Measurements from ENCODE around the gene ADORA3.

Gene ADORA3

DNA sequence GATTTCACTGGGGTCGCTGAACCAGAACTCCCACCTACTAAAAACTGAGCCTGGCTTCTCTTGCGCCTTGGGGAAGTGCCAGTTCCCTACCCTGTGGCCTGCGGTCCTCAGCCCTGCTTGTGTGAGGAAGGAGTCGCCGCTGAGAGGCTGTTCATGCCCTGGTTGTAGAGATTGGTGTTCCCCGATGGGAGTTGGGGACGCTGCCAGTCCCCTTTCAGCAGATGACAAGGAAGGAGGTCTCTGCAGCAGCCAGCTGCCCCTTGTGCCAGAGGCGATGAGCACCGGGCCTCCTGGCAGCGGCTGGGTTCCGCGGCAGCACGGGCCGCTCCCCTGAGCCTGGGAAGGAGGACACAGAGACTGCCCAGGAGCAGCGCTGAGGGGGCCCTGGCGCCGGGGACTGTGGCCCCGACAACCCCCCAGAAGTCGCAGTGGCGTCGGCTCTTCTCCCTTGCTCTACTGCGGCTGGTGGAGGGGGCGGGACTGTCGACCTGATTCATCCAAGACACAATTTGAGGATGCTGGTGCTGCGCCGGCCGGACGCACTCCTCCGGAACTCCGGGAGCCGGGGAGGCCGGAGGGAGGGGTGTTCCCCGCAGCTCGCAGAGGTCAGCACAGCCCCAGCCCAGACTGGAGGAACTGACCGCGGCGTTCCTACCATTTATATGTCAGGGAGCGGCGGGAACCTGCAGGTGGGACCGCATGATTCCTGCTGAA is 12.0 kb upstream of the ADORA3 start:
- Histone ChIP-seq H3K36me3 (ENCODE audit: insufficient read depth, insufficient read length, low read length) (no peaks in the 10 kb centered on the region), H3K27me3 (ENCODE audit: insufficient read depth, insufficient read length) (peaks cover 15% of the 10 kb centered on the region), H3K9me3 (ENCODE audit: insufficient read depth, low read length) (no peaks in the 10 kb centered on the region), H3K9ac (ENCODE audit: insufficient read length, low read depth) (peak overlapping the region; percentile 65), H3K4me1 (ENCODE audit: insufficient read depth, insufficient read length) (no peaks in the 10 kb centered on the region), H3K4me3 (ENCODE audit: insufficient read length, low read depth) (peak overlapping the region; percentile 19)
- no peak for DNase-seq (ENCODE audit: low read depth, low spot score)
- TF ChIP-seq ZNF274 (IDR thresholded peaks at IDR 0.05; ENCODE audit: low read depth, low read length), result no peak
- no peak for TF ChIP-seq YY1 (IDR thresholded peaks at IDR 0.05; ENCODE audit: insufficient read depth, insufficient read length)
- TF ChIP-seq SUZ12 (IDR thresholded peaks at IDR 0.05; ENCODE audit: extremely low read depth, insufficient read depth, insufficient read length), result no peak

DNA sequence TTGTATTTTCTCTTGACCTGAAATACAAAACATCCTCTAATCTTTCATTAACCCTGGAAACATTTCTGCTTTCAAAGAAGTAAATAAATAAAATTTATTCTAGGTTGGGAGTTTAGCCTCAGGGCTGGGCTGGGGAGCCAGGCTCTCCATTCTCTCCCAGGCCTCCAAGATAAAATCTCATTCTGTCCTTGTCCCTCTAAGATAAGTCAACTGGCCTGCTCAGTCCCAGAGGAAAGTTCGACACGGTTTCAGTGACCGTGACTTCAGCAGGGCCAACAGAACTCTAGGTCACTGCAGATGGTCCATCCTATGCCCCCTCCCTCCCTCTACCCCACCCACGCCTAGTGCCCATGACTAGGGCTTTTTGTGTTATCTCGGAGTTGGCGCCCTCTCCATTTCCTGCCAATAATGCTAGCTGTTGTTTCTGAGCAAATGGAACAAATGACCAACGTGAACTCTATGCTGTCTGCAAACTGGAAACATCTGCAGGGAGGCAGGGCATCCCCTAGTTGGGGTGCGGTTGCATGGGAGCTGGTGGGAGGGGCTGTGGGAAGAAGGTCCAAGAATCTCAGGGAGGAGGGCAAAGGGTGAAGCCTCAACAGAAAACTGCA is 10.1 kb upstream of the ADORA3 start:
- Histone ChIP-seq H3K9me3 (ENCODE audit: insufficient read depth, low read length) (no peaks in the 10 kb centered on the region), H3K4me1 (ENCODE audit: insufficient read depth, insufficient read length) (no peaks in the 10 kb centered on the region), H3K36me3 (ENCODE audit: insufficient read depth, insufficient read length, low read length) (no peaks in the 10 kb centered on the region), H3K9ac (ENCODE audit: insufficient read length, low read depth) (no peak overlapping the region), H3K4me3 (ENCODE audit: insufficient read length, low read depth) (no peak overlapping the region), H3K27me3 (ENCODE audit: insufficient read depth, insufficient read length) (peaks cover 15% of the 10 kb centered on the region)
- DNase-seq (ENCODE audit: low read depth, low spot score), result no peak
- no peak for TF ChIP-seq YY1 (IDR thresholded peaks at IDR 0.05; ENCODE audit: insufficient read depth, insufficient read length)
- TF ChIP-seq SUZ12 (IDR thresholded peaks at IDR 0.05; ENCODE audit: extremely low read depth, insufficient read depth, insufficient read length), result no peak

DNA sequence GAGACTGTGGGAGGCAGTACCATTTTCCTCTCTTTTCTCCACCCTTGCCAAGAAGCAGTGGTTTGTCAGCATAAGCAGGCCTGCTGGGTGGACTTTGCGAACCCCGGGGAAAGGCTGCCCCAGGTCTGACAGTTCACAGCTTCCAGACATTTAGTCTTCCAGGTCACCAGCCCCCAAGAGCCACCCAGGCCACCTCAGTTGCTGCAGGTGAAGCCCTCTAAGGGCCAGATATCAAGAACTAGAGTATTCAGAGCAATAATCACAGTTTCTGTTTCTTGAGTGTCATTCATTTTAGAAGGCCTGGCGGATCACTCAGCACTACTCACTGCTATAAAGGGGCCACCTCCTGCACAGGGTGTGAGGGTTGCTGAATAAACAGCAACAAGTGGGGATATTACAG is 9.5 kb upstream of the ADORA3 start:
- Histone ChIP-seq H3K36me3 (ENCODE audit: insufficient read depth, insufficient read length, low read length) (no peaks in the 10 kb centered on the region), H3K27me3 (ENCODE audit: insufficient read depth, insufficient read length) (peaks cover 15% of the 10 kb centered on the region), H3K4me1 (ENCODE audit: insufficient read depth, insufficient read length) (no peaks in the 10 kb centered on the region), H3K9ac (ENCODE audit: insufficient read length, low read depth) (no peak overlapping the region), H3K9me3 (ENCODE audit: insufficient read depth, low read length) (no peaks in the 10 kb centered on the region), H3K4me3 (ENCODE audit: insufficient read length, low read depth) (no peak overlapping the region)
- no peak for DNase-seq (ENCODE audit: low read depth, low spot score)
- TF ChIP-seq YY1 (IDR thresholded peaks at IDR 0.05; ENCODE audit: insufficient read depth, insufficient read length) (no peak), SUZ12 (IDR thresholded peaks at IDR 0.05; ENCODE audit: extremely low read depth, insufficient read depth, insufficient read length) (no peak), ZNF274 (IDR thresholded peaks at IDR 0.05; ENCODE audit: low read depth, low read length) (no peak)

DNA sequence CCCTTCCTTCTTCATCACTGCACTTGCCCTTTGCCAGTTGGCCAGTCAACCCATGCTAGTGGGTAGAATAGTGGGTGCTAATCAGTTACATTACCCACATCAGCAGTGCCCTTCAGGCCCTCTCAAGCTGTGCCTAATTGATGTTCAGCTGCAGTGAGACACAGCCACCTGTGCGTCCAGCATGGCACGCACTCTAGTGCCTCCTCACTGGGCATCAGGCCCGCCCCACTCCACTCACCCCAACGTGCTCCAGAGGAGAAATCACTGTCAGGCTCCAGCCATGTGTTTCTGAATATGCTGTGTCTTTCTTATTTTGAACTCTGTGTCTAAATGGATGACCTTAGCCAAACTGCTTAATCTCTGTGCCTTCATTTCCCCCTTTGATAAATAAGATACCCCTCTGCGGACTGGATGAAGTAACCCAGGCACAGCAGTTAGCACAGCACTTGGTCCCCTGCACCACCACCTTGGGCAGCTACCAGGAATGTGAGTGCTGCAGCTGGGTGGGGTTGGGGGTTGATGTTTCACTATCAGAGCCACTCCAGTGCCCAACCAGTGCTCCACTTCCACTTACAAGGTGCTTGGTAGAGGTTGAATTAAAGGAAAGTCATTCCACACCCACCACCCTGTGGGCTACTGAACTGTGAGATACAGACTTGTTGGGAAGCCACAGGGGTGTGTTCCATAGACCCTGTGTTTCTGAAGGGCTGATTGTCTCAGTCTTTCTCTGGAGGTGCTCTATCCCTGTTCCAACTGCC is 8.9 kb upstream of the ADORA3 start:
- Histone ChIP-seq H3K9ac (ENCODE audit: insufficient read length, low read depth) (no peak overlapping the region), H3K27me3 (ENCODE audit: insufficient read depth, insufficient read length) (peaks cover 15% of the 10 kb centered on the region), H3K36me3 (ENCODE audit: insufficient read depth, insufficient read length, low read length) (no peaks in the 10 kb centered on the region), H3K4me3 (ENCODE audit: insufficient read length, low read depth) (no peak overlapping the region), H3K9me3 (ENCODE audit: insufficient read depth, low read length) (no peaks in the 10 kb centered on the region), H3K4me1 (ENCODE audit: insufficient read depth, insufficient read length) (no peaks in the 10 kb centered on the region)
- no peak for TF ChIP-seq SUZ12 (IDR thresholded peaks at IDR 0.05; ENCODE audit: extremely low read depth, insufficient read depth, insufficient read length)
- no peak for TF ChIP-seq ZNF274 (IDR thresholded peaks at IDR 0.05; ENCODE audit: low read depth, low read length)
- no peak for TF ChIP-seq YY1 (IDR thresholded peaks at IDR 0.05; ENCODE audit: insufficient read depth, insufficient read length)
- DNase-seq (ENCODE audit: low read depth, low spot score), result no peak

DNA sequence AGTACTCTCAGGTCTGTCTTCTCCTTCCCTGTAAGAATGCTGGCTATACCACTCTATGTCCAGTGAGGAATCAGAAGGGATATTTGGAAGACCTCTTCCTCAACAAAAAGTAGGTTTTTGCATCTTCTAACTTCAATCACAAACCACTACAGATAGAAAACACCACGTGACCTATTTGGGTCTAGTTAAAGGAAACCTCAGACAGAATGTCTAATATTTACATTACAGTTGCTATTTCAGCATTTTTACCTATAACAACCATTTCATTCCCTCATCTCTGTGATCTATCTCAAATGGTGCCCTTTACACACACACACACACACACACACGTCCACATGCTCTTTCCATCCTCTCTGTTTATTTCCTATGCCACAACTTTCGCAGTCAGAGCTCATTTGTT is 7.9 kb upstream of the ADORA3 start:
- Histone ChIP-seq H3K4me1 (ENCODE audit: insufficient read depth, insufficient read length) (no peaks in the 10 kb centered on the region), H3K4me3 (ENCODE audit: insufficient read length, low read depth) (no peak overlapping the region), H3K9me3 (ENCODE audit: insufficient read depth, low read length) (no peaks in the 10 kb centered on the region), H3K36me3 (ENCODE audit: insufficient read depth, insufficient read length, low read length) (no peaks in the 10 kb centered on the region), H3K27me3 (ENCODE audit: insufficient read depth, insufficient read length) (peaks cover 15% of the 10 kb centered on the region), H3K9ac (ENCODE audit: insufficient read length, low read depth) (no peak overlapping the region)
- no peak for DNase-seq (ENCODE audit: low read depth, low spot score)
- no peak for TF ChIP-seq SUZ12 (IDR thresholded peaks at IDR 0.05; ENCODE audit: extremely low read depth, insufficient read depth, insufficient read length)

DNA sequence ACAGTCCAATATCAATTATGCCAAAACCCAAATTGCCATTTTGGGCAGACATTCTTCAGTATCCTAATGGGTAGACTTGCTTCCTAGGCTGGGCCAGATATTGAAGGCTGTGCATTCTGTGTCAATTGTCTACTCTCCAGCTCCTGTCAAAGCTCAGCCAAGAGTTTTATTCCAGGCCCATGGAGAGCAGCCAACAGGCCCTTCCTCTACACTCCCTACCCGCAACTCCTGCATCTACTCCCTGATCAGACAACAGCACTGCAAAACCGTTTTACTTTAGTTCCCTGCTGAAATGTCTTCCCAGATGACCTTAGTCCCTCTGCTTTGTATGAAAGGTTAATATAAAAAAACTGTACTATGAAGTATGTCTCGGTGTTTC is 6.6 kb upstream of the ADORA3 start:
- Histone ChIP-seq H3K9ac (ENCODE audit: insufficient read length, low read depth) (no peak overlapping the region), H3K4me1 (ENCODE audit: insufficient read depth, insufficient read length) (no peaks in the 10 kb centered on the region), H3K27me3 (ENCODE audit: insufficient read depth, insufficient read length) (peaks cover 5% of the 10 kb centered on the region), H3K9me3 (ENCODE audit: insufficient read depth, low read length) (no peaks in the 10 kb centered on the region), H3K36me3 (ENCODE audit: insufficient read depth, insufficient read length, low read length) (no peaks in the 10 kb centered on the region), H3K4me3 (ENCODE audit: insufficient read length, low read depth) (no peak overlapping the region)
- no peak for DNase-seq (ENCODE audit: low read depth, low spot score)
- TF ChIP-seq ZNF274 (IDR thresholded peaks at IDR 0.05; ENCODE audit: low read depth, low read length) (no peak), SUZ12 (IDR thresholded peaks at IDR 0.05; ENCODE audit: extremely low read depth, insufficient read depth, insufficient read length) (no peak), YY1 (IDR thresholded peaks at IDR 0.05; ENCODE audit: insufficient read depth, insufficient read length) (no peak)

All from NT2/D1 (cell line).